Measurements from ENCODE around the gene ARHGAP25.

ARHGAP25 gene

GRCh38 chr2:68744366-68744912, 9.8 kb downstream of the ARHGAP25 start:
- DNase-seq, result no peak

GRCh38 chr2:68745006-68745405, 10.4 kb downstream of the ARHGAP25 start:
- no peak for DNase-seq

GRCh38 chr2:68746408-68746807, 11.8 kb downstream of the ARHGAP25 start:
- DNase-seq, result no peak

- DNase-seq, result no peak
Measured at GRCh38 chr2:68747413-68747812, 12.8 kb downstream of the ARHGAP25 start.

GRCh38 chr2:68747900-68748299, 13.3 kb downstream of the ARHGAP25 start:
- no peak for DNase-seq

- no peak for DNase-seq
Measured at GRCh38 chr2:68748568-68748967, 14.0 kb downstream of the ARHGAP25 start.

GRCh38 chr2:68749345-68749744, 14.7 kb downstream of the ARHGAP25 start:
- DNase-seq, result no peak

- no peak for DNase-seq
Measured at GRCh38 chr2:68750592-68751396, 16.2 kb downstream of the ARHGAP25 start.

- DNase-seq, result no peak
Measured at GRCh38 chr2:68751397-68752339, 17.1 kb downstream of the ARHGAP25 start.

GRCh38 chr2:68753318-68753717, 18.7 kb downstream of the ARHGAP25 start:
- no peak for DNase-seq

- DNase-seq, result no peak
Measured at GRCh38 chr2:68755071-68755470, 20.5 kb downstream of the ARHGAP25 start.

GRCh38 chr2:68756178-68756577, 21.6 kb downstream of the ARHGAP25 start:
- no peak for DNase-seq

GRCh38 chr2:68757081-68757480, 22.5 kb downstream of the ARHGAP25 start:
- DNase-seq, result no peak

GRCh38 chr2:68762100-68762499, 27.5 kb downstream of the ARHGAP25 start:
- no peak for DNase-seq

- no peak for DNase-seq
Measured at GRCh38 chr2:68762665-68763064, 28.1 kb downstream of the ARHGAP25 start.

- no peak for DNase-seq
Measured at GRCh38 chr2:68764041-68764805, 29.6 kb downstream of the ARHGAP25 start.

GRCh38 chr2:68764806-68765311, 30.2 kb downstream of the ARHGAP25 start:
- DNase-seq, result no peak

- DNase-seq, result no peak
Measured at GRCh38 chr2:68765739-68766375, 31.2 kb downstream of the ARHGAP25 start.

GRCh38 chr2:68766376-68766845, 31.8 kb downstream of the ARHGAP25 start:
- DNase-seq, result no peak

- DNase-seq, result no peak
Measured at GRCh38 chr2:68767031-68767961, 32.7 kb downstream of the ARHGAP25 start.

GRCh38 chr2:68767996-68768395, 33.4 kb downstream of the ARHGAP25 start:
- DNase-seq, result no peak

Data from activated gamma-delta T cell (primary cell).